Peyer's patch (tissue), 4 donors: ENCODE measurements around the gene ATF5.

ENCODE experiments used
- POLR2A ChIP-seq, 2 donors: fragments of 450-650 bp; IDR thresholded peaks; one replicate each; pipeline ENCODE4 v1.5.1; 2017; ENCODE audit warnings: antibody characterized with exemption in 2 of 2, mild to moderate bottlenecking in 2 of 2, moderate library complexity in 2 of 2
- TF ChIP-seq, protein P1 (sequence below), 6 experiments: fragments of 450-650 bp in 4 of 6; fragments of 200-600 bp in 2 of 6; sonication (generic) in 1 of 6; IDR thresholded peaks; one replicate each; pipeline ENCODE4 v1.5.1; 2017 to 2019; ENCODE audit warnings: antibody characterized with exemption in 6 of 6, mild to moderate bottlenecking in 3 of 6, moderate library complexity in 1 of 6

DNA sequence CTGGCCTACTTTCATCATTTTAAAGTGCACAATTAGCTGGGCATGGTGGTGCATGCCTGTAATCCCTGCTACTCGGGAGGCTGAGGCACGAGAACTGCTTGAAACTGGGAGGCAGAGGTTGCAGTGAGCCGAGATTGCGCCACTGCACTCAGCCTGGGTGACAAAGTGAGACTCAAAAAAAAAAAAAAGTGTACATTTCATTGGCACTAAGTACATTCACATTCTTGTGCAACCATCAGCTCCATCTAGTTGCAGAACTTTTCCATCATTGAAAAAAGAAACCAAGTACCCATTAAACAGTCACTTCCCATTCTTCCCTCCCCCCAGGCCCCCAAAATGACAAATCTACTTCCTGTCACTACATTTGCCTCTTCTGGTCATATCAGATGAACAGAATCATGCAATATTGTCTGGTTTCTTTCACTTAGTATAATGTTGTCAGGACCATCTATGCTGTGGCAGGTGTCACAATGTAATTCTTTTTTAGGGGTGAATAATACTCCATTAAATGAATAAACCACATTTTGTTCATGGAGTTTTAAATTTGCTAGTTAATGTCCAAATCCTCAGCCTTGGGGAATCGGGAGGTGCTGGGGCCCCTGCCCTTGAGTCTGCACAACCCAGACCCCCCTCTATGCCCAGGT lies 39.4 kb downstream of the ATF5 start:
- TF ChIP-seq, protein P1, sequence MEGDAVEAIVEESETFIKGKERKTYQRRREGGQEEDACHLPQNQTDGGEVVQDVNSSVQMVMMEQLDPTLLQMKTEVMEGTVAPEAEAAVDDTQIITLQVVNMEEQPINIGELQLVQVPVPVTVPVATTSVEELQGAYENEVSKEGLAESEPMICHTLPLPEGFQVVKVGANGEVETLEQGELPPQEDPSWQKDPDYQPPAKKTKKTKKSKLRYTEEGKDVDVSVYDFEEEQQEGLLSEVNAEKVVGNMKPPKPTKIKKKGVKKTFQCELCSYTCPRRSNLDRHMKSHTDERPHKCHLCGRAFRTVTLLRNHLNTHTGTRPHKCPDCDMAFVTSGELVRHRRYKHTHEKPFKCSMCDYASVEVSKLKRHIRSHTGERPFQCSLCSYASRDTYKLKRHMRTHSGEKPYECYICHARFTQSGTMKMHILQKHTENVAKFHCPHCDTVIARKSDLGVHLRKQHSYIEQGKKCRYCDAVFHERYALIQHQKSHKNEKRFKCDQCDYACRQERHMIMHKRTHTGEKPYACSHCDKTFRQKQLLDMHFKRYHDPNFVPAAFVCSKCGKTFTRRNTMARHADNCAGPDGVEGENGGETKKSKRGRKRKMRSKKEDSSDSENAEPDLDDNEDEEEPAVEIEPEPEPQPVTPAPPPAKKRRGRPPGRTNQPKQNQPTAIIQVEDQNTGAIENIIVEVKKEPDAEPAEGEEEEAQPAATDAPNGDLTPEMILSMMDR (IDR thresholded peaks at IDR 0.05) = no peak
- no peak for TF ChIP-seq POLR2A (IDR thresholded peaks at IDR 0.05)
